Left ventricle myocardium inferior (tissue), 1 donor: ENCODE results near the gene HMGB1. TPM values are rescaled to one million over a fixed set of nuclear protein-coding genes. Genes with fewer than 3 reads are reported as not detected.

ENCODE experiments used
- DNase-seq: peaks from one replicate; pipeline ENCODE4 v3.0.0-alpha.2; 2020
- H3K27ac ChIP-seq: fragments of 200-600 bp; replicated peaks from 2 replicates; pipeline ENCODE4 v1.8.0; 2021
- H3K27me3 ChIP-seq: fragments of 200-600 bp; 2 replicates; pipeline ENCODE4 v1.8.0; 2021; ENCODE audit warnings: low read depth
- H3K36me3 ChIP-seq: fragments of 200-600 bp; 2 replicates; pipeline ENCODE4 v1.8.0; 2021
- H3K4me1 ChIP-seq: fragments of 200-600 bp; 2 replicates; pipeline ENCODE4 v1.8.0; 2021
- H3K4me3 ChIP-seq: fragments of 200-600 bp; 2 replicates; pipeline ENCODE4 v1.8.0; 2021; ENCODE audit warnings: mild to moderate bottlenecking, moderate library complexity
- H3K9me3 ChIP-seq: fragments of 200-600 bp; replicated peaks from 2 replicates; pipeline ENCODE4 v1.8.0; 2021
- CTCF ChIP-seq: fragments of 200-600 bp; IDR thresholded peaks from 2 replicates; pipeline ENCODE4 v1.8.0; 2021; ENCODE audit warnings: antibody characterized with exemption, mild to moderate bottlenecking, borderline replicate concordance
- intact Hi-C: fragments of 100-400 bp; cut with micrococcal nuclease; formaldehyde crosslinking; loops from one replicate; pipeline ENCODE4 v1.11.0; 2022
- total RNA-seq: library from RNA; stranded (reverse); fragmentation: NEBNext Ultra II Directional; extraction: Animal tissue kit (Norgen Biotek cat#: 25700); gene quantifications from one replicate; pipeline ENCODE4 v1.2.1, GENCODE V29; 2021
- donor health status: DM: no; HTN: yes; CAD: no; lungs with severe emphysema.

Gene HMGB1
- total RNA-seq, 1 donor from 2014 or later, result 161 TPM

GRCh38 chr13:30410705-30411125, 55.0 kb downstream of the HMGB1 start:
- Histone ChIP-seq H3K9me3 (no peaks in the 10 kb centered on the region), H3K27ac (peak overlapping the region; percentile 81), H3K27me3 (no peaks in the 10 kb centered on the region), H3K4me1 (peaks cover 24% of the 10 kb centered on the region), H3K4me3 (no peak overlapping the region), H3K36me3 (no peaks in the 10 kb centered on the region)
- intact Hi-C loops, result loop anchor here (10.0 kb wide), 1 partner anchor 54 kb away; the partner anchor contains the start of gene HMGB1
- no peak for DNase-seq
- no peak for TF ChIP-seq CTCF

- Histone ChIP-seq H3K4me3 (no peak overlapping the region), H3K9me3 (no peaks in the 10 kb centered on the region), H3K36me3 (no peaks in the 10 kb centered on the region), H3K27ac (peak overlapping the region; percentile 81), H3K4me1 (peaks cover 24% of the 10 kb centered on the region), H3K27me3 (no peaks in the 10 kb centered on the region)
- no peak for TF ChIP-seq CTCF
- intact Hi-C loops, result loop anchor here (10.0 kb wide), 1 partner anchor 55 kb away; the partner anchor contains the start of gene HMGB1
- no peak for DNase-seq
Observed at GRCh38 chr13:30409886-30410704, 55.6 kb downstream of the HMGB1 start.

- peak; percentile 95 for DNase-seq
- H3K27ac ChIP-seq, result peak overlapping the region; percentile 81
- peaks cover 24% of the 10 kb centered on the region for H3K4me1 ChIP-seq
- intact Hi-C loops, result no loop called here
- H3K9me3 ChIP-seq, result no peaks in the 10 kb centered on the region
- peak overlapping the region; percentile 60 for H3K4me3 ChIP-seq
- no peaks in the 10 kb centered on the region for H3K27me3 ChIP-seq
- no peaks in the 10 kb centered on the region for H3K36me3 ChIP-seq
- peak; percentile 85 for TF ChIP-seq CTCF
Observed at GRCh38 chr13:30408319-30409101, 57.2 kb downstream of the HMGB1 start.

- Histone ChIP-seq H3K27ac (no peak overlapping the region), H3K4me3 (no peak overlapping the region), H3K27me3 (no peaks in the 10 kb centered on the region), H3K9me3 (no peaks in the 10 kb centered on the region), H3K4me1 (peaks cover 24% of the 10 kb centered on the region), H3K36me3 (no peaks in the 10 kb centered on the region)
- no peak for DNase-seq
- no peak for TF ChIP-seq CTCF
- intact Hi-C loops, result no loop called here
Observed at GRCh38 chr13:30406779-30407416, 58.8 kb downstream of the HMGB1 start.

Other genes starting within 250 kb of the HMGB1 start
- 46.9 TPM for gene KATNAL1, start 158.4 kb downstream of the HMGB1 start, total RNA-seq
- gene UBE2L5, start 43.4 kb downstream of the HMGB1 start, total RNA-seq, result not detected
- 9.1 TPM for gene USPL1, start 152.0 kb upstream of the HMGB1 start, total RNA-seq